ENCODE measurements around the gene FAM174B.

FAM174B gene

DNA sequence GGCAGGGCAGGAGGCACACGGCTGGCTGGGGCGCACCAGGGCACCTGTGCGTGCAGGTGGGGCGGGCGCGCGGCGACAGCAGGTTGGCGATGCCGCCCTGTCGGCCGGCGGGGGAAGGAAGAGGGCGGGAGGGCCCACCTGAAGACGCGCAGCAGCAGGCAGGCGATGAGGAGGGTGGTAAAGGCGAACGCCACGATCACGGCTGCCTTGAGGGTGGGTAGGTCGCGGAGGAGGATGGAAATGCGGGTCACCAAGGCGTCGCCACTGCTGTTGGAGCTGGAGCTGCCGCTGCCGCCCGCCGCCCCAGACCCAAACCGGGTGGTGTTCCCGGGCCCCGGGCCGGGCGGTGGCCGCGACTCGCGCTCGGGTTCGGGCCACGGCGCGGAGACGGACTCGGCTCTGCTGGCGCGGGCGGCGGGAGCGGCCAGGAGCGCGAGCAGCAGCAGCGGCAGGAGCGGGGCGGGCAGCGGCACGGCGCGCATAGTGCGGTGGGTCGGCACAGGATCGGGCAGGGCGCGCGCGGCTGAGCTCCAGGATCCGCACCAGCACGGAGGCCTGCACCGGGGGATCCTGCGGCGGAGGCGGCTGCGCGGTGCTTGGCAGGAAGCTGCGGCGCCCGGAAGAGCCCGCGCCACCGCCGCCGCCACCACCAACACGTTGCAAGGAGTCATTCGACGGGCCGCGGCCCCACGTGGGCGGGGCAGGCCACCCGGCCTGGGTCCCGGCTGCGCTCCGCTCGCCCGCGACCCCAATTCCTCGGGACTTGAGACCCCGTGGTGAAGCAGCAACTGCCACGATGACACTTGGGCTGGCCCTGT, at the start of gene FAM174B:
FAM174B (minus strand) TSS at position 598 of the 818 bp plus-strand sequence.
- peak; percentile 64 for DNase-seq

DNA sequence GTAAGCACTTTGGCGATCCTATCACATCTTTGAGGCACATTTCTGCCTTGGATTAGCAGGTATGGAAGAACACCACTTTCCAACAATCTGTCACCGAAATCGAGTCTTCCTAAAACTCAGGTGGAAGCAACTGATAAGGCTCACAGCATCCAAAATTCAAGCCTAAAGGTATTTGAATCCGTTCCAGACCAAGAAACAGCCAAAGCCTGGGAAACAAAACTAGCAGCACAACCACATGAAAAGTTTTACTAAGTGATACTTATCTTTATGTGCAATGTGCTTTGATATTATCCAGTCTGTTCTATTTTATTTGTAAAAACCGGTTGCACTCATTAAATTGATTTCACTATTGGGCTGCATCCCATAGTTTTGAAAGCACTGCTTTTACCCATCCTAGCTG, 40.5 kb upstream of the FAM174B start:
- no peak for DNase-seq

DNA sequence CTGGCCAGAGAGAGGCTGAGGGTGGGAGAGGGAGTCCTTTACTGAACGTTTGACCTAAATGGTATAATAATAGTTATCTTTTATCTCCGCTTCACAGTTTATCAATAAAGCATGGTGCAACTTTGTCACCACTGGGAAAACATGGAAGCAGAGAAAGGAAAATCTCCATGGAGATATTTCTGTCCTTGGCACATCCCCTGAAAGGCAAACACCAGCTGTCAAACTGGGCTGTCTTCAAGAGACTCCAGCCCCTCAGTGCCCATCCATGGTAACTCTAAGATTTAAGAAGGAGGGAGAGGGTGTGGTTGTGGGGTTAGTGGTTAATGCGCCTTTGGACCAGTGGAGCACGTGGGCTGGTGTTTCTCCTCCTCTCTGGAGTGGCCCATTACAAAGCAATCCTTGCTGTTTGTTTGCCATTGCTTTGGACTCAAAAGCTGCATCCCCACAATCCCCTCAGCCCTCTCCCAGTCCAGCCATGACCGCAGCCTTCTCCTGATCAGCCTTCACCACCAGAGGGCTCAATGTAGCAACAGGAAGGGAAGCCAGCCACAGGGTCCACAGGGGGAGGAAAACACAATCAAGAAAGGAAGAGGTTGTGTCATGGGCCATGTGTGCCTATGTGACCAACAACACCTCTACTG, 38.2 kb upstream of the FAM174B start:
- DNase-seq: peak; percentile 35

- no peak for DNase-seq
Observed at GRCh38 chr15:92690395-92690794, 34.8 kb upstream of the FAM174B start.

DNA sequence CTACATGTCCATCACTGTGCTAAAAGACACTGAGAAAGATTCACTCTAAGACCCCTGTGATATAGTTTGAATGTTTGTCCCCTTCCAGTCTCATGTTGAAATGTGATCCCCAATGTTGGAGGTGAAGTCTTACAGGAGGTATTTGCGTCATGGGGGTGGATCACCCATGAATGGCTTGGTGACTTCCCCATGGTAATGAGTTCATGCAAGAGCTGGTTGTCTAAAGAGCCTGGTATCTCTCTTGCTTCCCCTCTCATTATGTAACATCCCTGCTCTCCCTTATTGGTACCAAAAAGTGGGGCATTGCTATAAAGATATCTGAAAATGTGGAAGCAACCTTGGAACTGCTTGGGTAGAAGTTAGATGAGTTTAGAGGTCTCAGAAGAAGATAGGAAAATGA, 32.2 kb upstream of the FAM174B start:
- no peak for DNase-seq

- no peak for DNase-seq
Observed at GRCh38 chr15:92687195-92687602, 31.6 kb upstream of the FAM174B start.

GRCh38 chr15:92683511-92683834, 27.9 kb upstream of the FAM174B start:
- DNase-seq: peak; percentile 45

- DNase-seq: peak; percentile 38
Observed at GRCh38 chr15:92682741-92683510, 27.4 kb upstream of the FAM174B start.

DNA sequence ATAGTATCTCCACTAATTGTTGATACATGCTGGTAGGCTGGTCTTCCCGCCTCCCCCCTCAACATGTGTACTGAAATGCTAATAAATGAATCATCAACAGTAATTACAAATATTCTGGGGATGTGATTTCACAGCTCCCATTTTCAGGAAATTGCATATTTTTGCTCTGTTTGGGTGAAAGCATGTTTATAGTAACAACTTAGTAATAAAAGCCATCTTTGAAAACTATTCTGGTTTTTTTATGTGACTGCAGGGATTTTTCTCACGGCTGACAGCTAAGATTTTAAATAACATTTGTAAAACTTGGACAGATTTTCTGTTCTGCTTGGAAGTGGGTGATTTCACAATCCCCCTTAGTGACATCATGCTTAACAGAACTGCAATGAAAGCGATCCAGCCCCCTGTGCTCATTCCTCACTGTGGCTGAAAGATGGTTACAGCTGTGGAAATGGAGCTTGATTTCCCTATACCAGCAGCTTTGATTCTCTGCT, 25.6 kb upstream of the FAM174B start:
- DNase-seq: peak; percentile 80

GRCh38 chr15:92677999-92678398, 22.4 kb upstream of the FAM174B start:
- no peak for DNase-seq

DNA sequence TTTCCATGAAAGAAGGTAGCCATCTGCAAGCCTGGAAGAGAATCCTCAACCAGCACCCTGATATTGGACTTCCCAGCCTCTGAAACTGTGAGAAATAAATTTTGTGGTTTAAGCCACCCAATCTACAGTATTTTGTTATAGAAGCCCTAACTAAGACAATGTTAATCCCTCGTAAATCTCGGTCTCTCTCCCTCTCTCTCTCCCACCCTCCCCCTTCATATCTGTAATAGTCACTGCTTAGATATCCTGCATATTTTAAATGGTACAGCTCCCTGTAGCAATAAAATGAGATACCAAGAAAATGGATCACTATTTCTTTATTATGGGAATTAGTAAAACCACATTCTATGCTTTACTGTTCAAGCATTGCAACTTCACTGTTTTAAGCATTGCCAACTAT, 21.0 kb upstream of the FAM174B start:
- DNase-seq: no peak

DNA sequence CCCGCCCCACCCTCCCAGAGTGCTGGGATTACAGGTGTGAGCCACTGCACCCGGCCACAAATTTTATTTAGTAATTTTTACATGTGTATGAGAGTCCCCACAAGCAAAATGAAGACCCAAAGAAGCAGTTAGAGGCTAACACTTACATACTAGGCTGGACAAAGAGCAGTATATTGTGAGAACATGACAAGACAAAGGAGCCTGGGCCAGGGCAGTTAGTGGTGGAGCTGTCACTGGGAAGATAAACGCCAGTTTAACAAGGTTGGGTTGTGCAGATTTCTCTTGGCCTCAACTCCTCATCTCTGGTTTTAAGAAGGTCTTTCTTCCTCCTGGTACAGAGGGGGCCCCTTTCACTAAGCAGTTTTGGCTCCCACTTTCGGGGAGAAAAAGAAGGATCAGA, 19.9 kb upstream of the FAM174B start:
- DNase-seq: no peak

- no peak for DNase-seq
Observed at GRCh38 chr15:92674347-92674746, 18.8 kb upstream of the FAM174B start.

GRCh38 chr15:92672102-92672501, 16.5 kb upstream of the FAM174B start:
- DNase-seq: no peak

DNA sequence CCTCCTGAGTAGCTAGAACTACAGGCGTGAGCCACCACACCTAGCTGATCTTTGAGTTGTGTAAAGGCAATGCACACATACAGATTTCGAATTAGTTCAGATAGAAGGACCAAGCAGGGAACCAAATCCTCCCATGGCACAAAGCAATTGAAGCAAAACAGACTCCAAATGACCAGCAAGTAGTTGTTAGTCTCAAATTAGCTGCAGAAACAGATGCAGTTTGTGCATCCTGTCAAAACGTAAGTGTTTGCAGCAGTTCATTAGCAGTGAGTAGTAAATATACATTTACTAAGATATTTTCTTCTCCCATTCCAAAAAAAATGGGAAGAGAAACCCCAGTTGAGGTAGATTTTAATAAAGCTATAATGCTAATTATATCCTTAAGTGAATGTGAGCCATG, 15.8 kb upstream of the FAM174B start:
- DNase-seq: no peak

- DNase-seq: no peak
Observed at GRCh38 chr15:92670621-92671020, 15.0 kb upstream of the FAM174B start.

GRCh38 chr15:92669432-92669831, 13.9 kb upstream of the FAM174B start:
- no peak for DNase-seq

- no peak for DNase-seq
Observed at GRCh38 chr15:92668620-92669019, 13.0 kb upstream of the FAM174B start.

- DNase-seq: no peak
Observed at GRCh38 chr15:92667970-92668485, 12.5 kb upstream of the FAM174B start.

- DNase-seq: peak; percentile 40
Observed at GRCh38 chr15:92667287-92667904, 11.8 kb upstream of the FAM174B start.

GRCh38 chr15:92666780-92667179, 11.2 kb upstream of the FAM174B start:
- peak; percentile 69 for DNase-seq

DNA sequence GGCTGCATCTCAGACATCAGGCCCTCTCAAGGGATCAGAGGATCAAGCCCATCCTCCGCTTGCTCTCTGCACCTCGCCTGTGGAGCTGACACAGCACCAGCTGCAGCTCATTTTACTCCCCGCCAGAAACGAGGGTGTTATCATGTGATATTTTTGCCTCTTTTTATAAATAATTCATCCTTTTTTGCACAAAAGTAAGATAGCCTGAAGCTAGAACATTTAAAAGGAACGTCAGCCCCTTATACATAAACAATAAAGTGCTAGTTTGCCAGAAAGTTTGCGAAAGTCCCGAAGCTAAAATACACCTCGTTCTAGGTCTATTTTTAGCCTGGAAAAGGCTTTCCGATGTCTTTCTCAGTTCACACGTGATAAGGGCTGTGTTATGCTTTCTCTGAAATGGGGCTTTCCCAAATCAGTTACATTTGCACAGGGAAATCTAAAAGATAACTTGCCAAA, 9.6 kb upstream of the FAM174B start:
- peak; percentile 54 for DNase-seq

Data from right hindlimb (tissue), 1 donor.